Adrenal gland (tissue), 5 donors: ENCODE measurements around the gene NRXN3.

Experiments used
- CTCF ChIP-seq, 6 experiments: fragments of 450-650 bp in 4 of 6; fragments of 200-600 bp in 2 of 6; sonication (generic) in 1 of 6; IDR thresholded peaks; 1 replicate in 5 of 6; 2 replicates in 1 of 6; pipeline versions ENCODE4 v1.5.1 to v1.8.0; 2016 to 2021; ENCODE audit warnings: antibody characterized with exemption in 6 of 6, mild to moderate bottlenecking in 2 of 6, moderate library complexity in 1 of 6
- POLR2A ChIP-seq, 2 donors: fragments of 450-650 bp; IDR thresholded peaks; one replicate each; pipeline ENCODE4 v1.6.1; 2017; ENCODE audit warnings: antibody characterized with exemption in 2 of 2, mild to moderate bottlenecking in 2 of 2, moderate library complexity in 1 of 2
- donor health status: DM: no; HTN: no; CAD: no.

- TF ChIP-seq POLR2A (IDR thresholded peaks at IDR 0.05) (no peak), CTCF (IDR thresholded peaks at IDR 0.05) (no peak)
These were observed 15.3 kb upstream of the NRXN3 start for GRCh38 chr14:78154827-78155226.
